NCI-H2227 (cell line): ENCODE data around the gene IMP4.

ENCODE experiments used
- DNase-seq: peaks from one replicate; lab custom pipeline; 2025; ENCODE audit not compliant: unreplicated experiment; lab: John Stamatoyannopoulos, UW

Gene IMP4

DNA sequence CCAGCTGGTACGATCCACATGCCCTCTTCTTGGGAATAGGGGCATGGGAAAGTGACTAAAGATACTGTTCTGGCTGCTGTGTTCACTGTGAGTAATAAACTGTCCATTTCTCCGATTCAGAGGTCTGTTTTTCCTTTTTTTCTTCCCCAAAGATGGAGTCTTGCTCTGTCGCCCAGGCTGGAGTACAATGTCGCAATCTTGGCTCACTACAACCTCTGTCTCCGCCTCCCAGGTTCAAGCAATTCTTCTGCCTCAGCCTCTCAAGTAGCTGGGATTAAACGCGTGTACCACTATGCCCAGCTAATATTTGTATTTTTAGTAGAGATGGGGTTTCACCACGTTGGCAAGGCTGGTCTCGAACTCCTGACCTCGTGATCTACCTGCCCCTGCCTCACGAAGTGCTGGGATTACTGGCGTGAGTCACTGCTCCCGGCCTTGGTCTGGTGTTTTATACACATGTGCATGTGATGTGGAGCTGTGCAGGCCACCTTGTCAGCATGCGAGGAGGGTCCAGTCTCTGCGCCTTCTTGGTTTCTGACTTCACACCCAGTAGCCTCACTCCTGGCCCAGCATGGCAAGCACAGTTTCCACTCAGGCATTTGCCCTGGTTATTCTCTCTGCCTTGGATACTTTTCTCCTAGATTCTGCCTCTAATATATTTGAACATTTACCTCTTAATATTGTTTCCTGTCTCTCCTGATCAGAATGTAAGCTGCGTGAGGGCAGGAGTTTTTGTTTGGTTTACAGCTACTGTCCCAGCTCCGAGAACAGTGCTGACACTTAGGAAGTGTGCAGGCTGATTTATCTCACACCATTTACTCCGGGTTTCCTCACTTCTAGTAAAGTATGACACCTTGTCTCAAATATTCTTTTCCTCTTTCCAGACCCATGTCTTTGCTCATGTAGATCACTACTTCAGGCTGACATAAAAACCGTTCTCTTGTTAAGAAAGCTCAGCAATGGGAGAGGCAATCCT, 32.9 kb downstream of the IMP4 start:
- DNase-seq, result no peak

DNA sequence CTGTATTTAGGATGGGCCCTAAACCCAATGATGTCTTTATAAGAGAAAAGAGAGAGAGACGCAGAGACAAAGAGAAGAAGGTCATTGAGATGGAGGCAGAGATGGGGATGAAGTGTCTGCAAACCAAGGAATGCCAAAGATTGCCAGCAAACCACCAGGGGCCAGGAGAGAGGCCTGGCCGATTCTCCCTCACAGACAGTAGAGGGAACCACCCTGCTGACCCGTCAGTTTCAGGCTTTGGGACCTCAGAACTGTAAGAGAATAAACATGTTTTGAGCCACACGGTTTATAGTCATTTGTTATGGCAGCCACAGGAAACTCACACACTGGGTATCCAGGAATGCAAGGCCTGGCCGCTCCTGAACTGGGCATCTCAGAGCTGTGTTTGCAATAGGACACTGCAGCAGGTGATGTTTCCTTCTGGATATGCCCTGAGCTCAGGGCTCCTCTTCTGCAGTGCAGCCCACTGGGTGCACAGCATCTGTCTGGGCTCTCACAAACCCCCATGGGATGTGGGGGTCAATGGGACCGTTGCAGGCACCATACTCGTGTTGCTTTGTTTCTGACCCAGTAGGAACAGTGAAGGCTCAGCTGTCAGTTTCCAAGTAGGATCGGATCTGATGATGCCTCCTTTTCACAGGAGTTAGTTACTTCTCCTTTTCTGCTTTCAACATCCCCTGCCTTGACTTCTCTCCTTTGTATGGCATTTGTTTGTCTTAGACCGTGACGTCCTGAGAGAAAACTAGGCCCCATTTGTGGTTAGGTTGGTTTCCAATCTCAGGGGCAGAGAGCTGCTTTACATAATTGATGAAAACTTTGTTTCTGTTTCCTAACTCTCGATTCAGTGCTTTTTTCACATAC, 34.0 kb downstream of the IMP4 start:
- DNase-seq, result no peak

- DNase-seq, result no peak
Observed at GRCh38 chr2:130377491-130377890, 34.8 kb downstream of the IMP4 start.

DNA sequence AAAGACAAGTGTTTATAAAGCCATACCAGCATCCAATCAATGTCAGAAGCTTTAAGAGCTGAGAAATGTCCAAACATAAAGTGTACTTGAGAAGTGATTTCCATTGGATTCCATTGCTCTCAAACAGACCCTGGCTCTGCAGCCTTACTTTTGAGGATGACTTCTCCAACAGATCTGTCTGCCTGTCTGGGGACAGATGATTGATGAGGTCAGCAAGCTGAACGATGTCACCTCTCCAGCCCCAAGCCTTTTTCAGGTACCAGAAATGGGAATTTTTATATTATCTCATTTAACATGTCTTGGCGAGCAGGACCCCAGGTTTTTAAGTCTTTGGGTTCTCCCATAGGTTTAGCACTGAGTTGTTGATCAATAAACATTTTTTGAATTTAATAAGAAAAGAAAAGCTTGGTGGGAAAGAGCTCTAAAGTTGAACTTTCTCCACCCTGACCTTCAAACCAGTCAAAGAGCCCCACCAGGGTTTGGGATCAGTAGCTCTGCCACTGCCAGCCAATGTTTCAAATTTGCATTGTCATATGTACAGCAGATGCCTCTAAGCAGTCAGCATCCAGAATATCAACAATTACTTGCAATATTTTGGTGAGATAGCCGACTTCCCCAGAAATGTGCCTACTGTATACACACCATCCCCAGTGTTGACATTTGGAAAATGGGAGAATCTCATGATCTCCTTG, 35.7 kb downstream of the IMP4 start:
- DNase-seq, result no peak

- no peak for DNase-seq
Observed at GRCh38 chr2:130378898-130379214, 36.2 kb downstream of the IMP4 start.

GRCh38 chr2:130380096-130380934, 37.6 kb downstream of the IMP4 start:
- no peak for DNase-seq

DNA sequence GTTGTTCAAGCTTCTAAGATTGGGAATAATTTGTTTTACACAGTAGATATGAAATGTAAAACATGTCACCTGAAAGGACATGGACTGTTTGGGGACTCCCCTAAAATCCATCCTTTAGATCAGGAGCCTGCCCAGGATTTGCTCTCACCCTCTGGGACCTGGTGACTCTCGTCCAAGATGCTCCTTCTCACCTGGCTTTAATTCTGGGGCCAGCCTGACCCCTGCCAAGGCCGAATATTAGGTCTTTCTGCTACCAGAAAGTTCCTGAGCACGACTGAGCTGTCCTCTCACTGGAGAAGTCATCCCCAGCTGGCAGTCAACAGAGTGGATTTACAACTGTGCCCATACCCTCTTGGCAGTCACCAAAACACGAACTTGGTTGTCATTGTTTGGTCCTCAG, 38.4 kb downstream of the IMP4 start:
- no peak for DNase-seq

DNA sequence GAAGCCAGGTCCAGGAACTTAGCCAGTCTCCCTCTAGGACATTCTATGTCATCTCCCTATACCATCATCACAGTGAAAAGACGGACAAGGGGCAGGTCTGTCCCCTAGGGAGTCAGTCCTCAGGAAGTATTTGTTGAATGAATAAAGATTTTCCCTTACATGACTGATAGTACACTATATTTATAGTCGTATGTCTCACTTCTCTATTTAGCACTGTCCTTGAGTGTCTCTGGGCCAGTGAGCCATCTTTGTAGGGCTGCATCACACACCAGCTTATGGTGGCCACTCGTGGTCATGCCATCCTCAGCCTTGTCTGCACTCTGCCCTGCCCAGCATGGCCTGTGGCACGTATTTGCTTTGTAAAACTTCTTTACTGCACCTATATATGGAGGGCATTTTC, 38.9 kb downstream of the IMP4 start:
- no peak for DNase-seq

DNA sequence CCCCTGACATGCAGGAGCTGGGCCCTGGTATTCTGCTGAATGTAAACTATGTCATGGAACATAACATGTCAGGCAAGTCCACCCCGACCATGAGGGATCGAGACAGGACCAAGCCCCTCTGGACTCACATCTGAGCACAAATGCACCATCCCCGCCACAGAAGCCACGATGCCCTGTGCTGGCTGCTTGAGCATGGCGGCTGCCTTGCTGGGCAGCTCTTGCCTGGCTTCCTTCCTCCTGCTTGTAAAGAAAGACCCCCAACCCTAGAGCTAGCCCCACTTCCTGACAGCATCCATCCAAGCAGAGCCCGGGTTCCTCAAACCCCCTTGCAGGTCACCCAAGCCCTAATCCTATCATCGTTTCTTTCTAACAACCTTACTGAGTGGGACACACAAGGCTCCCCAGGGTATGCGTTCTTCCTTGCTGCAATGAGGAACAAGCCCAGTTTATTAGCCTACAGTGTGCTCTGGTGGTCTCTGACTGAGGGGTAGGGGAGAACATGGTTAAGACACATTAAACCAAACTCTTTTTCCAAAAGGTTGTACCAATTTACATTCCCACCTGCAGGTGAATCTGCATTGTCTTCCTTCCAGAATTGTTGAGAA, 39.7 kb downstream of the IMP4 start:
- no peak for DNase-seq

DNA sequence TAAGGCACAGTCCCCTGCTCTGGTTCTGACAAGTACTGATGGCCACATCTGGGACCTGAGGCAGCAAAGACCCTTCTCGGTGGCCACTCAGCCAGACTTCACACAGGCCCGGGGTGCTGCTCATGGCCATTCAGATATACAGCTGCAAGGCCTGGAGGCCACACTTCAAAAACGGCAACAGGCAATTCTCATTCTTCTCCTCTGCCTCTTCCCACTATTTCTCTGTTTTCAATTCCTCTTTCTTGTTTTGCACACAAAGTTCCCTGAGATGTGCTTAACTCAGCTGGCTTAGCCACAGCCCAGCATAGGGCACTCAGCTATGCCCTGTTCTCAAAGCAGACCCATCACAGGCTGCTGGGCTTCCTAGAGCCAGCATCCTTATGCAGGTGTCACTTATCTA, 43.0 kb downstream of the IMP4 start:
- DNase-seq, result no peak

DNA sequence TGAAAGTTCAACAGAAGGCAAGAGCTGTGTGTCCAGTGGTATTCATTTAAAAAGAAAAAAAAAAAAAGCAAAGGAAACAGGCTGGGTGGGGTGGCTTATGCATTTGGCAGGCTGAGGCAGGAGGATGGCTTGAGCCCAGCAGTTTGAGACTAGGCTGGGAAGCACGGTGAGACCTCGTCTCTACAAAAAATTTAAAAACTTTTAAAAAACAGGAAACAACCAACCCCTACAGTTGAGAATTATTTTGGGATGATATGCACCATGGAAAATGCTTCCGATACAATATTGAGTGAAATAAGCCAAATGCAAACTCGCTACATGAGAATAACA, 44.3 kb downstream of the IMP4 start:
- DNase-seq, result no peak

GRCh38 chr2:130387804-130388203, 45.1 kb downstream of the IMP4 start:
- DNase-seq, result no peak

GRCh38 chr2:130388221-130388907, 45.7 kb downstream of the IMP4 start:
- DNase-seq, result no peak

DNA sequence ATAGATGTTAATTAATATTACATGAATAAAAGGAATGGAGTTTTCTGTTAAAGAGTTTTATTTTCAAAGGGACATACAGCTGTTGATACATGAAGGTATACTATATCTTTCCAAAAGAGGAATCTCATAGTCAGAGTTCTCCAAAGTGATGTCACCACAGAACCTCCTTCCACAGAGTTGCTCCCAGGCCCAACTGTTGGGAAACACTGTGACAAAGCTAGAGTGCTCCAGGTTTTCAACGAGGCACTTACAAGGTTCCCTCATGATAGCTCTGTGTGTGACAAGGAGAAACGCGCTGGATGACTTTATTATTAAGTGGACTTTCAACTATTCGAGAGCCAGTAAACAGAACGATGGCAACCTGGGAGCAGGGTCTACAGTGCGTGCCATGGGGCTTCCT, 46.7 kb downstream of the IMP4 start:
- DNase-seq, result no peak

DNA sequence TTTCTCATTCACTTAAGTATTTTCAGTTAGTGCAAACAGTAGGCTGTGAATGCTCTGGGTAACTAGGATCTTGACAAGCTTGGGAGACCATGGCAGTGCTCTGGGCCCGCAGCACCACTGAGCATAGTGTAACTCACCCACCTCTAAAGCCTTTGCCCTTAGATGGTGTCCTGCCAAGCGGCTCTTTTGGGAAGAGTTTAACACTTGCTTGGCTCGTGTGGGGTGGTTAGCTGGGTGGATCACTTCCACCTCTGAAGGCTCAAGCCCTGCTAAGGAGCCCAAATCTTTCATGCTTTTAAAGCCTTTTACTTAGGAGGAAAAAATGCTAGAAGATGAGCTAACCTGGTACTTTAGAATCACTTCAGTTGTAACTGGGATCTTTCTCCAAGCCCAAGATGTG, 47.1 kb downstream of the IMP4 start:
- DNase-seq, result no peak

DNA sequence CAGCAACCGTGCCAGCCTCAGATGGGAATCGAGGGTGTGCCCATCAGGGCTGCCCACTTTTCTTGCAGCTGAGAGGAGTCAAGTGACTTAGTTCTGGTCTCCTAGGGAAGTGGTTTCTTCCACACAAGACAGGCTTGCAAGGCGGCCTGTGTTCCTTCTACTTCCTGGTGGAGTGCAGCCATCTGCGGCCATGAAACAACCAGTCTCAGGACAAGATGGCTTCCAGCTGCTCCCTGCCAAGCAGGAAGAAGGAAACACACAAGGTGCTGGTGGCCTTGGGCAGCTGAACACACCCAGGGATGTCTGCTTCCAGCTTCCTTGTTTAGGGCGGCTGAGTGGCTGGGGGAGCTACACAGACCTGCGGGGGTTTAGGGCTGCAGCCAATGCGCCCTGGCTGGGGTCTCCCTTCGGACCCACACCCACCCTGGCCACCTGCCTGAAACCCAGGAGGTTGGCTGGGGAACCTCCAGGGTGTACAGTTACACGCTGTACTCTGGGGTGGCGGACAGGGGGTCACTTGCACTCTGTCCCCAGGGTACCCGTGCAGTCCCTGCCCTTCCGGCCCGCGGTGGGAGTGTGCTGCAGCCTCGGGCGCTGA, 47.9 kb downstream of the IMP4 start:
- DNase-seq, result no peak

DNA sequence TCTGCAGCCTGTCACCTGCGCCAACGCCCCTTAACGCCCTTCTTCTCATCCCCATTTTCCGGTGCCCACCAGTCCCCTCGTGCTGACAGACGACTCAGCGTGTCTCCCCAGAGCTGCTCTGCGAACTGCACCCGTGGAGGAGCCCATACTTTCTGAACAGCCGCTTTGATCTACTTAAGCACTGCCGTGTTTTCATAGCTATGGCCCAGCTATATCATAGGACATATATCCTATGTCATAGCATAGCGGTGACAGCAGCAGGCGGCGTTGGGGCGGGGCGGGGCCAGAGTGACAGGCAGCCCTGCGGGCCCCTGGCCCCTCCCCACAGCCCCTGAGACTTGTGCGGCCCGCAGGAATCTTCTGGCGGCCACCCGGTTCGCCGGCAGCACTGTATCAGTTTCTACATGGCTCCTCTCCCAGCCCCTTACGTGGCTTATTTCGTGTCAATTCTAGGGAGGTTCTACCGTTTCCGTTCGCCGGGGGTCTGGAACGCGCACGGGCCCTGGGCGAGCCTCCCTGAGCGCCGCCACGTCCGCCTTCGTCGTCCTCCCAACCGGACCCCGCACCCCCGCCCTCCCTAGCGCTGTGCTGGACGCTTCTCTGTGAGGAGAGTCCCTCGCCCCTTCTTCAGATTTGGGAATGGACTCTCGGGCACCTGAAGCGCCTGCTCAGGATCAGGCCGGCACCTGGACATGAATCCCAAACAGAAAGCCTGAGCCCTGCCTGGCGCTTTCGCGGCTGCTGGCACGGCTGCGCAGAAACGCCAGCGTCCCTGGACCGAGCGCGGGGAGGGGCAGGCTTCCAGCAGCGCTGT, 48.6 kb downstream of the IMP4 start:
- peak; percentile 85 for DNase-seq

GRCh38 chr2:130391872-130392670, 49.4 kb downstream of the IMP4 start:
- peak; percentile 74 for DNase-seq
